ENCODE measurements around the gene HS3ST1. TPM values are rescaled to one million over a fixed set of nuclear protein-coding genes. Genes with fewer than 3 reads are reported as not detected.

HS3ST1 gene
- total RNA-seq, 2 donors from 2014 or later, result 1.3 to 2.8 TPM

GRCh38 chr4:11472535-11472934 is 43.8 kb upstream of the HS3ST1 start:
- Histone ChIP-seq H3K36me3 (ENCODE audit: control insufficient read depth, insufficient read depth, low read length) (no peaks in the 10 kb centered on the region), H3K4me1 (ENCODE audit: control insufficient read depth, insufficient read depth, low read length) (peaks cover 4% of the 10 kb centered on the region), H3K9me3 (ENCODE audit: control insufficient read depth, low read length) (peaks cover 8% of the 10 kb centered on the region), H3K9ac (ENCODE audit: extremely low read depth, low read length, poor library complexity, severe bottlenecking) (no peak overlapping the region), H3K27ac (ENCODE audit: low read depth, low read length) (no peak overlapping the region), H3K27me3 (ENCODE audit: control insufficient read depth, insufficient read depth, low read length, poor library complexity, severe bottlenecking) (no peaks in the 10 kb centered on the region), H3K4me3 (ENCODE audit: low read length) (no peak overlapping the region)
- Mint-ChIP-seq H3K36me3 (ENCODE audit: low read depth) (no peaks in the 10 kb centered on the region), H3K4me3 (no peak overlapping the region), H3K4me1 (peaks cover 11% of the 10 kb centered on the region), H3K27ac (no peak overlapping the region), H3K9me3 (peaks cover 6% of the 10 kb centered on the region), H3K27me3 (ENCODE audit: insufficient read depth) (peaks cover 1% of the 10 kb centered on the region)
- WGBS, 2 experiments (ENCODE audit: insufficient coverage in 1 of 2, insufficient read length in 1 of 2), result 91 to 100% methylated on average over 1 to 3 of the region's 3 CpGs
- no peak for TF ChIP-seq CTCF (conservative IDR thresholded peaks at IDR 0.05)
- DNase-seq, result no peak

GRCh38 chr4:11471618-11472017 is 42.9 kb upstream of the HS3ST1 start:
- H3K4me3 Mint-ChIP-seq, result no peak overlapping the region
- Histone ChIP-seq H3K9ac (ENCODE audit: extremely low read depth, low read length, poor library complexity, severe bottlenecking) (no peak overlapping the region), H3K4me3 (ENCODE audit: low read length) (no peak overlapping the region), H3K27me3 (ENCODE audit: control insufficient read depth, insufficient read depth, low read length, poor library complexity, severe bottlenecking) (no peaks in the 10 kb centered on the region), H3K36me3 (ENCODE audit: control insufficient read depth, insufficient read depth, low read length) (no peaks in the 10 kb centered on the region), H3K4me1 (ENCODE audit: control insufficient read depth, insufficient read depth, low read length) (peaks cover 4% of the 10 kb centered on the region), H3K27ac (ENCODE audit: low read depth, low read length) (no peak overlapping the region), H3K9me3 (ENCODE audit: control insufficient read depth, low read length) (no peaks in the 10 kb centered on the region)
- H3K4me1 Mint-ChIP-seq, result peaks cover 11% of the 10 kb centered on the region
- no peaks in the 10 kb centered on the region for H3K9me3 Mint-ChIP-seq
- DNase-seq, result no peak
- no peak for TF ChIP-seq CTCF (conservative IDR thresholded peaks at IDR 0.05)
- H3K36me3 Mint-ChIP-seq (ENCODE audit: low read depth), result no peaks in the 10 kb centered on the region
- H3K27me3 Mint-ChIP-seq (ENCODE audit: insufficient read depth), result peaks cover 1% of the 10 kb centered on the region
- no peak overlapping the region for H3K27ac Mint-ChIP-seq
- 96 to 100% methylated on average over 4 of the region's 4 CpGs for WGBS, 2 experiments (ENCODE audit: insufficient coverage in 1 of 2, insufficient read length in 1 of 2)

- Histone ChIP-seq H3K9ac (ENCODE audit: extremely low read depth, low read length, poor library complexity, severe bottlenecking) (no peak overlapping the region), H3K36me3 (ENCODE audit: control insufficient read depth, insufficient read depth, low read length) (no peaks in the 10 kb centered on the region), H3K9me3 (ENCODE audit: control insufficient read depth, low read length) (no peaks in the 10 kb centered on the region), H3K4me1 (ENCODE audit: control insufficient read depth, insufficient read depth, low read length) (peaks cover 2% of the 10 kb centered on the region), H3K4me3 (ENCODE audit: low read length) (no peak overlapping the region), H3K27ac (ENCODE audit: low read depth, low read length) (no peak overlapping the region), H3K27me3 (ENCODE audit: control insufficient read depth, insufficient read depth, low read length, poor library complexity, severe bottlenecking) (no peaks in the 10 kb centered on the region)
- peaks cover 9% of the 10 kb centered on the region for H3K4me1 Mint-ChIP-seq
- H3K9me3 Mint-ChIP-seq, result no peaks in the 10 kb centered on the region
- no peak overlapping the region for H3K4me3 Mint-ChIP-seq
- no peak for DNase-seq
- WGBS, 2 experiments (ENCODE audit: insufficient coverage in 1 of 2, insufficient read length in 1 of 2), result 94% methylated on average over 3 of the region's 3 CpGs; no CpG with 5 or more reads in 1 of the 2 experiments
- TF ChIP-seq CTCF (conservative IDR thresholded peaks at IDR 0.05), result no peak
- no peaks in the 10 kb centered on the region for H3K36me3 Mint-ChIP-seq (ENCODE audit: low read depth)
- peaks cover 1% of the 10 kb centered on the region for H3K27me3 Mint-ChIP-seq (ENCODE audit: insufficient read depth)
- no peak overlapping the region for H3K27ac Mint-ChIP-seq
Observed at GRCh38 chr4:11471046-11471441, 42.4 kb upstream of the HS3ST1 start.
